Activated CD4-positive, alpha-beta memory T cell treated with anti-CD3 and anti-CD28 coated beads for 36 hours (primary cell): ENCODE results near the gene TRIM45. TPM values are rescaled to one million over a fixed set of nuclear protein-coding genes. Genes with fewer than 3 reads are reported as not detected.

Experiments used
- CTCF ChIA-PET: fragments of 350-600 bp; sonication (Branson Sonifier 250); formaldehyde crosslinking; loops from one replicate; lab custom pipeline; 2021; ENCODE audit warnings: antibody characterized with exemption, inconsistent platforms; lab: Charles Lee
- POLR2A ChIA-PET: fragments of 350-600 bp; sonication (Branson Sonifier 250); formaldehyde crosslinking; loops from one replicate; lab custom pipeline; 2021; ENCODE audit warnings: antibody characterized with exemption; lab: Charles Lee
- DNase-seq: peaks from one replicate; pipeline ENCODE4 v3.0.0-alpha.2; 2020
- H3K27ac Mint-ChIP-seq: one replicate; pipeline ENCODE4 v1.8.0; 2021; ENCODE audit warnings: mixed read lengths
- H3K27me3 Mint-ChIP-seq: one replicate; pipeline ENCODE4 v1.8.0; 2021; ENCODE audit warnings: mixed read lengths
- H3K36me3 Mint-ChIP-seq: one replicate; pipeline ENCODE4 v1.8.0; 2021; ENCODE audit warnings: mixed read lengths
- H3K4me1 Mint-ChIP-seq: one replicate; pipeline ENCODE4 v1.8.0; 2021; ENCODE audit warnings: low read depth, mixed read lengths
- H3K4me3 Mint-ChIP-seq: one replicate; pipeline ENCODE4 v1.8.0; 2021; ENCODE audit warnings: mild to moderate bottlenecking, mixed read lengths
- H3K9me3 Mint-ChIP-seq: one replicate; pipeline ENCODE4 v1.8.0; 2021; ENCODE audit warnings: mixed read lengths
- intact Hi-C: fragments of 100-400 bp; cut with micrococcal nuclease; formaldehyde crosslinking; loops from one replicate; pipeline ENCODE4 v1.15.1; 2023
- microRNA-seq: library from miRNA; unstranded; fragments of <30 nt; microRNA quantifications from one replicate; pipeline ENCODE4 v1.2.0, GENCODE V29; 2022; ENCODE audit warnings: borderline number of aligned reads, borderline microRNAs expressed, borderline replicate concordance
- total RNA-seq, 2 experiments: library from RNA; stranded (reverse); gene quantifications; one replicate each; pipeline ENCODE4 v1.2.3, GENCODE V29; 2021

The TRIM45 gene
- total RNA-seq, 2 experiments from 2014 or later: 0.53 to 0.69 TPM

DNA sequence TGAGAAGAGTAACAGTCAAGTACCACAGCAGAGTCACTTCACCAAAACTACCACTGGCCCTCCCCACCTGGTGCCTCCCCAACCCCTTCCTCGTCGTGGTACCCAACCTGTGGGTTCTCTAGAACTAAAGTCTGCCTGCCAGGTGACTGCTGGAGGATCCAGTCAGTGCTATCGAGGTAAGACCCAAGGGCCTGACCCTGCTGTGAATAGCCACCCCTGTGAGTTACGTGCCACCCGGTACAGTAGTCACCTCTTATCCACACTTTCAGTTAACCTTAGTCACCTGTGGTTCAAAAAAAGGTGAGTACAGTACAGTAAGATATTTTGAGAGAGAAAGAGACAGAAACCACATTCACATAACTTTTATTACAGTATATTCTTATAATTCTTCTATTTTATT, 44.9 kb downstream of the TRIM45 start:
- peak overlapping the region; percentile 53 for H3K27ac Mint-ChIP-seq
- ChIA-PET POLR2A (interaction anchor here (0.9 to 1.4 kb wide), 8 partner anchors 7 to 579 kb away, joined by 3 to 20 read pairs (median 6); partner anchors contain the start of gene TTF2), CTCF (interaction anchor here (1.1 to 1.5 kb wide), 7 partner anchors 9 to 52 kb away, joined by 4 to 11 read pairs (median 5); partner anchors contain the start of gene TTF2)
- H3K9me3 Mint-ChIP-seq: no peaks in the 10 kb centered on the region
- intact Hi-C loops: loop anchor here (1.0 to 5.0 kb wide), 8 partner anchors 16 to 580 kb away; partner anchors contain the start of genes CD101, MAN1A2 and TTF2
- no peaks in the 10 kb centered on the region for H3K27me3 Mint-ChIP-seq
- H3K4me3 Mint-ChIP-seq: no peak overlapping the region
- peak; percentile 41 for DNase-seq
- H3K36me3 Mint-ChIP-seq: peaks cover 83% of the 10 kb centered on the region
- H3K4me1 Mint-ChIP-seq: peaks cover 30% of the 10 kb centered on the region

DNA sequence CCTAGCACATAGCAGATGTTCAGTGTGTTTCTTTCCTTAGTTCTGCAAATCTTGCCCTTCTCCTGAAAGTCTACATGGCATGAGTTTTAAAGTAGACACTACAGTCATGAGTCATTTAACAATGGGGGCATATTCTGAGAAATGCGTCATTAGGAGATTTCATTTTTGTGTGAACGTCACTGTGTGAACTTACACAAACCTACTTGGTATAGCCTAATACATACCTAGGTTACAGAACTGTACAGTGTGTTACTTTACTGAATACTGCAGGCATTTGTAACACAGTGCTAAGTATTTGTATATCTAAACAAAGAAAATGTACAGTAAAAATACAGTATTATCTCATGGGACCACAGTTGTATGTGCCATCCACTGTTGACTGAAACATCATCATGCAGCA, 51.4 kb downstream of the TRIM45 start:
- intact Hi-C loops: loop anchor here (1.0 kb wide), 1 partner anchor 8 kb away; no protein-coding TSS in a partner anchor
- H3K27me3 Mint-ChIP-seq: no peaks in the 10 kb centered on the region
- DNase-seq: no peak
- peaks cover 31% of the 10 kb centered on the region for H3K4me1 Mint-ChIP-seq
- no peak overlapping the region for H3K27ac Mint-ChIP-seq
- peaks cover 52% of the 10 kb centered on the region for H3K36me3 Mint-ChIP-seq
- no peaks in the 10 kb centered on the region for H3K9me3 Mint-ChIP-seq
- ChIA-PET CTCF (interaction anchor here (0.9 to 8.4 kb wide), 5 partner anchors 10 to 501 kb away, joined by 3 to 150 read pairs (median 10); partner anchors contain the start of gene TTF2), POLR2A (interaction anchor here (1.9 kb wide), 1 partner anchor 10 kb away, joined by 5 read pairs; the partner anchor contains the start of gene TTF2)
- no peak overlapping the region for H3K4me3 Mint-ChIP-seq

- CTCF ChIA-PET: interaction anchor here (1.2 to 8.4 kb wide), 6 partner anchors 9 to 59 kb away, joined by 3 to 150 read pairs (median 18); partner anchors contain the start of gene TTF2
- H3K27ac Mint-ChIP-seq: no peak overlapping the region
- no peaks in the 10 kb centered on the region for H3K27me3 Mint-ChIP-seq
- no peak for DNase-seq
- H3K36me3 Mint-ChIP-seq: peaks cover 51% of the 10 kb centered on the region
- H3K4me3 Mint-ChIP-seq: no peak overlapping the region
- POLR2A ChIA-PET: interaction anchor here (0.7 to 1.9 kb wide), 2 partner anchors 8 to 10 kb away, joined by 3 to 5 read pairs; partner anchors contain the start of gene TTF2
- peaks cover 28% of the 10 kb centered on the region for H3K4me1 Mint-ChIP-seq
- intact Hi-C loops: no loop called here
- no peaks in the 10 kb centered on the region for H3K9me3 Mint-ChIP-seq
Observed at GRCh38 chr1:117069220-117069844, 52.2 kb downstream of the TRIM45 start.

- POLR2A ChIA-PET: interaction anchor here (1.9 to 2.5 kb wide), 2 partner anchors 9 kb away, joined by 5 to 9 read pairs; partner anchors contain the start of gene TTF2
Observed at GRCh38 chr1:117068580-117068979, 53.0 kb downstream of the TRIM45 start.

GRCh38 chr1:117067533-117068370, 53.8 kb downstream of the TRIM45 start:
- Mint-ChIP-seq H3K9me3 (no peaks in the 10 kb centered on the region), H3K4me1 (peaks cover 38% of the 10 kb centered on the region), H3K4me3 (no peak overlapping the region), H3K27ac (no peak overlapping the region), H3K36me3 (peaks cover 51% of the 10 kb centered on the region), H3K27me3 (no peaks in the 10 kb centered on the region)
- peak; percentile 60 for DNase-seq
- ChIA-PET CTCF (interaction anchor here (0.8 to 8.4 kb wide), 21 partner anchors 8 to 828 kb away, joined by 3 to 150 read pairs (median 7); partner anchors contain the start of gene TTF2), POLR2A (interaction anchor here (2.5 kb wide), 1 partner anchor 10 kb away, joined by 9 read pairs; no protein-coding TSS in a partner anchor)
- intact Hi-C loops: loop anchor here (1.0 kb wide), 1 partner anchor 61 kb away; no protein-coding TSS in a partner anchor

More at GRCh38 chr1:117068580-117068979, 53.0 kb downstream of the TRIM45 start:
- intact Hi-C loops: no loop called here
- DNase-seq: no peak
- H3K4me1 Mint-ChIP-seq: peaks cover 33% of the 10 kb centered on the region
- CTCF ChIA-PET: interaction anchor here (0.8 to 8.4 kb wide), 14 partner anchors 9 to 827 kb away, joined by 3 to 150 read pairs (median 8); partner anchors contain the start of gene TTF2
- H3K9me3 Mint-ChIP-seq: no peaks in the 10 kb centered on the region
- no peak overlapping the region for H3K4me3 Mint-ChIP-seq
- H3K27ac Mint-ChIP-seq: no peak overlapping the region
- H3K27me3 Mint-ChIP-seq: no peaks in the 10 kb centered on the region
- H3K36me3 Mint-ChIP-seq: peaks cover 51% of the 10 kb centered on the region

DNA sequence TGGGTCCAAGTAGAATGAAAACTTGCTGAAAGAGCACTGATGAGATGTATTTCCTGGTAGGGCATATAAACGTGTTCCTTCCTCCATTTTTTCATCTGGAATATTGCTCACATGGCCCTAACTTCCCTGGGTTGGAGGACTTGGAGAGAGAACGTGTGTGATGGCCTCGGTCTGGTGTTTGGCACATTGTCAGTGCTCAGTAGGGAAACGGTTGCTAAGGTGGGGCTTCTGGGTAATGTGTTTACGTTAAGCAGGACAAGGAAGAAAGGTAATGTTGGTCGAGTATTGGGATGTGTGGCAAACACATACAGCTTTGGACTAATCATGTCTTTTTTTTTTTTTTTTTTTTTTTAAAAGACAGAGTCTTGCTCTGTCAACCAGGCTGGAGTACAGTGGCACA, 55.2 kb downstream of the TRIM45 start:
- Mint-ChIP-seq H3K4me3 (no peak overlapping the region), H3K36me3 (peaks cover 50% of the 10 kb centered on the region), H3K4me1 (peaks cover 50% of the 10 kb centered on the region), H3K9me3 (no peaks in the 10 kb centered on the region), H3K27me3 (no peaks in the 10 kb centered on the region), H3K27ac (no peak overlapping the region)
- CTCF ChIA-PET: interaction anchor here (0.8 to 8.4 kb wide), 8 partner anchors 10 to 468 kb away, joined by 3 to 150 read pairs (median 14); no protein-coding TSS in a partner anchor
- POLR2A ChIA-PET: interaction anchor here (2.5 kb wide), 1 partner anchor 11 kb away, joined by 9 read pairs; no protein-coding TSS in a partner anchor
- DNase-seq: no peak
- intact Hi-C loops: no loop called here

DNA sequence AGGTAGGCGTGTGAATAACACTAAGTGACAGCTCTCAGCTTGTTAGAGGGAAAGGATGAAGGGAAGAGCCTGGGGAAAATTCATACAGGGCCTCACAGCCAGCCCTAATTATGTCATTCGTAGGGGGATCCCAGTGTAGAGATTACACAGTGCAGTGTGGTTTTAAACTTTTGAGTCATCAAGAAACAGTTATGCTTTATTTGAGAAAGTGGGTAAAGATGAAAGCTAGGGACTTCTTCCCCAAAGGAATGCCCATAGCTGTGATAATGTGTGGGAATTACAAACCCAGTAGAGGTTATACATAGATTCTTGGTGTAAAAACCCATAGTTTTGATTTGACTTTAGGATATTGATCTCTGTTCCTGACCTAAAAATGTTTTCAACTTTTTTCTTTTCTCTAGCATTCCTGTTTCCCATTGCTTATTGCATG, 59.5 kb downstream of the TRIM45 start:
- Mint-ChIP-seq H3K9me3 (no peaks in the 10 kb centered on the region), H3K4me3 (peak overlapping the region; percentile 50), H3K27me3 (no peaks in the 10 kb centered on the region), H3K27ac (peak overlapping the region; percentile 45), H3K4me1 (peaks cover 39% of the 10 kb centered on the region), H3K36me3 (peaks cover 42% of the 10 kb centered on the region)
- ChIA-PET CTCF (interaction anchor here (0.7 to 3.5 kb wide), 5 partner anchors 10 to 325 kb away, joined by 3 to 20 read pairs (median 4); no protein-coding TSS in a partner anchor), POLR2A (interaction anchor here (0.6 to 1.6 kb wide), 10 partner anchors 15 to 325 kb away, joined by 3 to 11 read pairs (median 4); partner anchors contain the start of gene CD2)
- DNase-seq: peak; percentile 64
- intact Hi-C loops: loop anchor here (1.0 to 5.0 kb wide), 10 partner anchors 8 to 685 kb away; partner anchors contain the start of genes CD58 and MAN1A2

Small RNAs within 50 kb of the gene (microRNA-seq; reads per million reads assigned to microRNA genes)
- gene MIR942: 133 reads per million, percentile 69 among the genes with 10 or more reads in this experiment

Other genes with a start within 250 kb of the TRIM45 start
- 10 to 100 TPM; 13.5 to 14.2 TPM for gene PTGFRN, start 211.8 kb downstream of the TRIM45 start, total RNA-seq
- gene CD101, start 120.0 kb downstream of the TRIM45 start, total RNA-seq: under 1 TPM; 0.14 to 0.19 TPM
- 100 to 1,000 TPM; 102 to 104 TPM for gene TTF2, start 61.4 kb downstream of the TRIM45 start, total RNA-seq
- gene VTCN1, start 89.2 kb upstream of the TRIM45 start, total RNA-seq: not detected
- 10 to 100 TPM; 18.3 to 22.5 TPM for gene MAN1A2, start 245.7 kb upstream of the TRIM45 start, total RNA-seq